Sciatic nerve (tissue), 2 donors: ENCODE data around the gene DNAAF2. TPM values are rescaled to one million over a fixed set of nuclear protein-coding genes. Genes with fewer than 3 reads are reported as not detected.
"Not testable (repeated sequence)": the region's sequence is repeated elsewhere in the genome, so short reads cannot be mapped to it uniquely, and the experiment has no call there.

Experiments used
- ATAC-seq: fragments of 200-7000 bp; cut with Tn5 transposase; one replicate; pipeline ENCODE4 v1.9.1; 2020; ENCODE audit warnings: mild to moderate bottlenecking, moderate library complexity
- DNase-seq: peaks from one replicate; pipeline ENCODE4 v3.0.0-alpha.2; 2020; ENCODE audit warnings: low spot score
- intact Hi-C: fragments of 100-400 bp; cut with DNase I; formaldehyde crosslinking; loops from one replicate; pipeline ENCODE4 v1.14.2; 2022
- total RNA-seq: library from RNA; stranded (reverse); fragmentation: NEBNext Ultra II Directional; extraction: Animal tissue kit (Norgen Biotek cat#: 25700); gene quantifications from one replicate; pipeline ENCODE4 v1.2.1, GENCODE V29; 2021
- donor health status: DM: no; HTN: no; CAD: no.
- donor health status: DM: no; HTN: no; CAD: no.

DNAAF2 gene, protein sequence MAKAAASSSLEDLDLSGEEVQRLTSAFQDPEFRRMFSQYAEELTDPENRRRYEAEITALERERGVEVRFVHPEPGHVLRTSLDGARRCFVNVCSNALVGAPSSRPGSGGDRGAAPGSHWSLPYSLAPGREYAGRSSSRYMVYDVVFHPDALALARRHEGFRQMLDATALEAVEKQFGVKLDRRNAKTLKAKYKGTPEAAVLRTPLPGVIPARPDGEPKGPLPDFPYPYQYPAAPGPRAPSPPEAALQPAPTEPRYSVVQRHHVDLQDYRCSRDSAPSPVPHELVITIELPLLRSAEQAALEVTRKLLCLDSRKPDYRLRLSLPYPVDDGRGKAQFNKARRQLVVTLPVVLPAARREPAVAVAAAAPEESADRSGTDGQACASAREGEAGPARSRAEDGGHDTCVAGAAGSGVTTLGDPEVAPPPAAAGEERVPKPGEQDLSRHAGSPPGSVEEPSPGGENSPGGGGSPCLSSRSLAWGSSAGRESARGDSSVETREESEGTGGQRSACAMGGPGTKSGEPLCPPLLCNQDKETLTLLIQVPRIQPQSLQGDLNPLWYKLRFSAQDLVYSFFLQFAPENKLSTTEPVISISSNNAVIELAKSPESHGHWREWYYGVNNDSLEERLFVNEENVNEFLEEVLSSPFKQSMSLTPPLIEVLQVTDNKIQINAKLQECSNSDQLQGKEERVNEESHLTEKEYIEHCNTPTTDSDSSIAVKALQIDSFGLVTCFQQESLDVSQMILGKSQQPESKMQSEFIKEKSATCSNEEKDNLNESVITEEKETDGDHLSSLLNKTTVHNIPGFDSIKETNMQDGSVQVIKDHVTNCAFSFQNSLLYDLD
- total RNA-seq, result 5.1 TPM

DNA sequence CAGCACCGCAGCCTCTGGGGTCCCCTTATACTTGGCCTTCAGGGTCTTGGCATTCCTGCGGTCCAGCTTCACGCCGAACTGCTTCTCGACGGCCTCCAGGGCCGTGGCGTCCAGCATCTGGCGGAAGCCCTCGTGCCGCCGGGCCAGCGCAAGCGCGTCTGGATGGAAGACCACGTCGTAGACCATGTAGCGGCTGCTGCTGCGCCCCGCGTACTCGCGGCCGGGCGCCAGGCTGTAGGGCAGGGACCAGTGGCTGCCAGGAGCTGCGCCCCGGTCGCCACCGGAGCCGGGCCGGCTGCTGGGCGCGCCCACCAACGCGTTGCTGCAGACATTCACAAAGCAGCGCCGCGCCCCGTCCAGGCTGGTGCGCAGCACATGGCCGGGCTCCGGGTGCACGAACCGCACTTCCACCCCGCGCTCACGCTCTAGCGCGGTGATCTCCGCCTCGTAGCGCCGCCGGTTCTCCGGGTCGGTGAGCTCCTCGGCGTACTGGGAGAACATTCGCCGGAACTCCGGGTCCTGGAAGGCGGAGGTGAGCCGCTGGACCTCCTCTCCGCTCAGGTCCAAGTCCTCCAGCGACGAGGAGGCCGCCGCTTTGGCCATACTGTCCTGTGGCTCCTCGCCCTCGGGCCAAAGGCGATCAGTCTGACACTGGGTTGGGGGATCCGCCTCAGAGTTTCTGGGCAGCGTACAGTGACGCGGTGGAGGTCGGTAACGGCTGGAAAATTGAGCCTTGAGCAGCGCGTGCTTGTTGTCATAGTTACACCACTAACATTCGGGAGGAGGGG is at the start of gene DNAAF2:
TSS of gene DNAAF2 (minus strand) at position 698 of the 788 bp plus-strand sequence. CDS start at position 603, 95 bp downstream.
- DNase-seq, result peak; percentile 72
- intact Hi-C loops, result loop anchor here (5.0 kb wide), 1 partner anchor 133 kb away; the partner anchor contains the start of gene KLHDC2
- peak; percentile 76 for ATAC-seq

DNA sequence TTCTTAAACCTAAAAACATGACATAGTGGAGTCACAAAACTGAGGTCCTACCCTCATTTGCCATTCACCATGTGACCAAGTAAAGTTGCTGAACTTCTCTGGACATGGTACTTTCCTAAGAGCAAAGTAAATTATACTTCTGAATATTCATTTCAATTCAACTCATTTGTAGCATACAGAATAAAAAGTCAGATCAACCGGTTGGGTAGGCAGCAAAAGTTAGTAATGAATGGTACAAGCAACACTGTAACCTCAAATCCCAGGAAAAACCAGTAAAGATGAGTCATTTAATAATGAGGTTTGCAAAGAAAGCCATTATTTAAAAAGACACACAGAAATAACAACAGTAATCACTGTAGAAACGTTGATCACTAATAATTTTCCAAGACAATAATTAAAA is 44.2 kb upstream of the DNAAF2 start:
- ATAC-seq (no peak), DNase-seq (no peak)
- intact Hi-C loops, result loop anchor here (5.0 kb wide), 1 partner anchor 162 kb away; no protein-coding TSS in a partner anchor

DNA sequence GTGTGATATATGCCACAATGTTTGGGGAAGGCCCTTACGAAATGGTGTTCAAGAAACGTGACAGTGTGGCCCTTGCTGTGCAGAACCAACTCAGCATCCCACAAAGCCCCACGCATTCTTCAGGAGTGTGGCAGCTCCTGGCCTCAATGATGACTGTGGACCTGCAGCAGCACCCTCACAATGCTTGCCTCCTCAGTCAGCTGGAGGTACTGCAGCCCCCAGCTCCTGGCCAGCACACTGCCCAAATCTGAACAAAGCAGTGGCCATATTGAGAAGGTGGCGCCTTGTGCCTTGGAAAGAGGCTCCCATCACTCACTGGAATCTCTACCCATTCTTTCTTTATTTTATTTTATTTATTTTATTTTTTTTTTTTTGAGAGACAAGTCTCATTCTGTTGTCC is 42.6 kb upstream of the DNAAF2 start:
- intact Hi-C loops, result loop anchor here (5.0 kb wide), 1 partner anchor 160 kb away; no protein-coding TSS in a partner anchor
- no peak for DNase-seq
- no peak for ATAC-seq

DNA sequence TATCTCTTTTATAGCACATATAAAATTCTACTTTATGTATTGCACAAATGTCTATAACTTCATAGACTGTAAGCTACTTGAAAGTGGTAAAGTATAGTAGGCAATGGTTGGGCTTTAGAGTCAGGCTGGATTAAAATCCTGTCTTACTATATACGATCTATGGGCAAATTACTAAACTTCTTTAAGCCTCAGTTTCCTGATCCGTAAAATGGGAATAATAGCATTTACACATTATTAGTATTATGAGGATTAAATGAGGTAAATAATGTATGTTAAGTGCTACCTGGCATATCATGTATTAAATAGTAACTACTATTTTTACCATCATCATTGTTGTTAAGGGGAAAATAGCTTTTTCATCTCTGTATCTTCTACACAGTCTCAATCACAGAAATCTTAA is 38.5 kb upstream of the DNAAF2 start:
- intact Hi-C loops, result no loop called here
- no peak for ATAC-seq
- no peak for DNase-seq

DNA sequence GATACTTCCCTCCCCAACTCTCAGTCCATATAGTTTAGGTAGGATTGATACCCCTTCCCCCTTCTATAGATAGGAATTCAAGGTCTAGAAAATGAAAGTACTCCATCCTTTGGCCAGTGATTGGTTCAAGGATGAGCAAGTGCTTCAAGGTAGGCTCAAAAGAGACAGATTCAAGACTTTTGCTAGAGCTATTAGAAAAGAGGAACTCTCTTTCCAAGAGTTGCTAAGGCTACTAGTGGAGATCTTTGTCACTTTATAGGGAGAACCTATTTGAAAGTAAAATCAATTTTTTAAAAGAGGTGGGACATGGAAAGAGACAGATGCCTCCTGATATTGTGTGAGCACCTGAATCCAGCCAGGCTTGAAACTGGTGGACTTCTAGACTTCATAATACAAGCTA is 35.4 kb upstream of the DNAAF2 start:
- ATAC-seq (no peak), DNase-seq (no peak)
- intact Hi-C loops, result no loop called here

DNA sequence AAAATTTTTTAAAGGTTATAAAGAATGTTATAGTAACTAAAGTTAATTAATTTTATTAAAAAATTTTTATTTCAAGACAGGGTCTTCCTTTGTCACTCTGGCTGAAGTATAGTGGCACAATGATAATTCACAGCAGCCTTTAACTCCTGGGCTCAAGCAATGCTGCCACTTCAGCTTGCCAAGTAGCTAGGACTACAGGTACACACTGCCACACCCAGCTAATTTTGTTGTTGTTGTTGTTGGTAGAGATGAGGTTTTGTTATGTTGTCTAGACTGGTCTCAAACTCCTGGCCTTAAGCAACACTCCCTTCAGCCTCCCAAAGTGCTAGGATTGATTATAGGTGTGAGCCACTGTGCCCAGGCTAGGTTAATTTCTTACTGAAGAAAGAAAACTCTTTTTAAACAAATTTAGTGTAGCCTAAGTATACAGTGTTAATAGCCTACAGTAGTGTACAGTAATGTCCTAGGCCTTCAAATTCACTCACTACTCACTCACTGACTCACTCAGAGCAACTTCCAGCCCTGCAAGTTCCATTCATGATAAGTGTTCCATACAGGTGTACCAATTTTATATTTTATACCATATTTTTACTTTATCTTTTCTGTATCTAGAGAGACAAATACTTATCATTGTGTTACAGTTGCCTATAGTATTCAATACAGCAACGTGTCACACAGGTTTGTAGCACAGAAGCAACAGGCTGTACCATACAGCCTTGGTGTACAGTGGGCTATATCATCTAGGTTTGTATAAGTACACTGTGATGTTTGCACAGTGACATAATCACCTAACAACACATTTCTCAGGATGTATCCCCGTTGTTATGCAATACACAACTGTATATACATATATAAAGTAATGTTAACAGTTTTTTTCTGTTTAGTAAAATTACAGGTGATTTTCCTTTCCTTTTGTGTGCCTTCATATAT is 24.7 kb upstream of the DNAAF2 start:
- ATAC-seq (no peak), DNase-seq (no peak)
- intact Hi-C loops, result no loop called here

DNA sequence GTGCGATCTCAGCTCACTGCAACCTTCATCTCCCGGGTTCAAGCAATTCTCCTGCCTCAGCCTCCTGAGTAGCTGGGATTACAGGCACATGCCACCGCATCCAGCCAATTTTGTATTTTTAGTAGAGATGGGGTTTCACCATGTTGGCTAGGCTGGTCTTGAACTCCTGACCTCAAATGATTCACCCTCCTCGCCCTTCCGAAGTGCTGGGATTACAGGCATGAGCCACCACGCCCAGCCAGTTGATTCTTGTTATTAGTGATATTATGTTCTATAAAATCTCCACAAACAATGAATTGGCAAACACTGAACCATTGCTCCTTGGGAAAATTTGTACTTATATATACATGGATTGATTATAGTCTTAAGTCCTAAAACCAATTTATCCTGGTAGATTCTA is 22.5 kb upstream of the DNAAF2 start:
- ATAC-seq, intact Hi-C loops, DNase-seq: not testable (repeated sequence)

DNA sequence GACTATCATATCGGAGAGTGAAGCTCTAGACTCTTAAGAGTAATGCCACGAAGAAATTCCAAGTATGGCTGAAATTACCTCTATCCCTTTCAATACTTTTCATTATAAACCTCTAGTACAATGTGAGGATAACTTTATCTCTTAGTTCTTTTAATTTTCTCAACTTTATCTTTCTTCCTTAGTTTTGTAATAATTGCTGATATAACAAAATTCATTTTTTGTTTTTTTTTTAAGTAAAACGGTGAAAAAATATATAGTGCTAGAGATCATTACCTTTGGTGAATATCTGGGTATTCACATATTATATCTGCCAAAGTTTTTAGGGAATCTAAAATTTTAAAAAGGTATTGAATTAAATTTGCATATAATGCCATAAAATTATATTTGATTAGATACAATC is 19.5 kb upstream of the DNAAF2 start:
- no peak for ATAC-seq
- intact Hi-C loops, result no loop called here
- no peak for DNase-seq

DNA sequence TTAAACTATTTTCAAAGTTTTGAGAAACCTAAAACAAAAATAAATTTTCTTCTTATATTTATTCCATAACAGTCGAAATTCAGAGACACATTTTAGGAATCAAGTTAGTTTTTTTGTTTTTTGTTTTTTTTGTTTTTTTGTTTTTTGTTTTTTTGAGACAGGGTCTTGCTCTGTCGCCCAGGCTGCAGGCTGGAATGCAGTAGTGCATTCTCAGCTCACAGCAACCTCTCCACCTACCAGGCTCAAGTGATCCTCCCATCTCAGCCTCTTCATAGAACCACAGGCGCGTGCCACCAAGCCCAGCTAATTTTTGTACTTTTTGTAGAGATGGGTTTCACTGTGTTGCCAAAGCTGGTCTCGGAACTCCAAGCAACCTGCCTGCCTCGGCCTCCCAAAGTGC is 18.5 kb upstream of the DNAAF2 start:
- DNase-seq (no peak), ATAC-seq (no peak)
- intact Hi-C loops, result no loop called here

DNA sequence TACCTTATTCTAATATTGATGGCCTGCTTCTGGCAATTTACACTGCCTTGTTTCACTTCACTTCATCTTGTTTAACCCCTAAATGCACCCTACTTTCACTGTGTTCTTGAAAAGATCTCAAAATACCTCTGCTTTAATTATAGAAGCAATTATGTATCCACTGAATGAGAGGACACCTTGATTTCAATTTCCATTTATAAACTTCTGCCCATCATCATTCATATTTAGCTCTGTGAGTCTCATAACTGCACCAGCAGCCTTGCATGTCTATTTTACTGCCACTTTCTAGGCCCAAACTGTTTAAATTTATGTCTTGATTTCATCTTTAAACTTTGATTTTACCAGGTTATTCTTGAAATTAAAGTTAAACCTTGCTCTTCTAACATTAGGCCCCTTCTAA is 7.1 kb upstream of the DNAAF2 start:
- intact Hi-C loops, result no loop called here
- no peak for DNase-seq
- ATAC-seq, result no peak

DNA sequence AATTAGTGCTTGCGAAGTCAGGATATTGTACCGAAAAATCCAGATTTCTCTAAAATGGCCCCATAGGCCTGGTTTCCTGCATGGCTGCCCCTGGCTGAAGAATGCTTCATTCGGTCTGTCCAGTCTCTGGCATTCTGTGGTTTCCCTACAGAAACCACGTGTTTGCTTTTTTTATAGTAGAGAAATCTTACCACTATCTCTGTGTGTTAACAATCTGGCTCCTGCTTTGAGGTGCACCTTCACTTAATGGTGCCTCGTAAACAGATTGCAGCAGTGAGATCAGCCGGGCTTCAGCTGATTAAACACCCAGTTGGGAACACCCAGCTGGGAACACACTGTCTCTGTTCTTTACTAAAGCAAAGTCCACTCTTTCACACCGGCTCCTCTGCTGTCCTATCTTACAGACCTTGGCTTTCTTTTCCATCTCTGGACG is 6.7 kb upstream of the DNAAF2 start:
- DNase-seq (no peak), ATAC-seq (peak; percentile 84)
- intact Hi-C loops, result no loop called here

DNA sequence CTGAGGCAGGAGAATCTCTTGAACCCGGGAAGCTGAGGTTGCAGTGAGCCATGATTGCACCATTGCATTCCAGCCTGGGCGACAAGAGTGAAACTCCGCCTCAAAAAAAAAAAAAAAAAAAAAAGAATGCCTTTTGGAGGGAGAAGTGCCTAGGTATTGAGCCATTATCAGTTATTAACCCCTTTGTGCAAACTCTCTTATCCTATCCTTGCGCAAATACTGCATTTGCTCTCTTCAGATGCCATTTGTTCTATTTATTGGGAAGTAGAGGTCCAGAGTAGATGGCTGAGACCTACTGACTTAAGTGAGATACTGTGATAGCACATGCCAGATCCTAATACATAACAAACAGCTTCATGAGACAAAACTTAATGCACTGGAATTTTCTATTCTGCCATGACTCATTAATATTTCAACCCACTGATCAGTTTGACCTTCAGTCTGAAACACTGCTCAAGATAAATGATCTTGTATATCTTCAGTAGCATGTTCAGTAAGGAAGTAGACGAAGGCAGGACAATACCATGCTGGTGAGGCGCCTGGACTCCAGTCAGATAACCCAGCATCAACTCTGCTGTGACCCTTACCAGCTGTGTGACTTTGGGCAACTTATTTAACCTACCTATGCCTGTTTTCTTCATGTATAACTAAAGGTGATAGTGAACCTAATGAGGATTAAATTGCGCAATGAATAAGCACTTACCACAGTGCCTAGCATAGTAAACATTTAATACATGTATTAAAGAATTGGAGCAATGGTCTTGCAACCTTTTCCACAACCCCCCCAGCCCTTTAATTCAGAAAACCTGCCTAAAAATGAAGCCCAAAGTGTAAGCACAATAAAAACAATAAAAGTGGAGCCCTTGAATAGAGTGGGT is 5.7 kb upstream of the DNAAF2 start:
- intact Hi-C loops, result no loop called here
- ATAC-seq (no peak), DNase-seq (no peak)

DNA sequence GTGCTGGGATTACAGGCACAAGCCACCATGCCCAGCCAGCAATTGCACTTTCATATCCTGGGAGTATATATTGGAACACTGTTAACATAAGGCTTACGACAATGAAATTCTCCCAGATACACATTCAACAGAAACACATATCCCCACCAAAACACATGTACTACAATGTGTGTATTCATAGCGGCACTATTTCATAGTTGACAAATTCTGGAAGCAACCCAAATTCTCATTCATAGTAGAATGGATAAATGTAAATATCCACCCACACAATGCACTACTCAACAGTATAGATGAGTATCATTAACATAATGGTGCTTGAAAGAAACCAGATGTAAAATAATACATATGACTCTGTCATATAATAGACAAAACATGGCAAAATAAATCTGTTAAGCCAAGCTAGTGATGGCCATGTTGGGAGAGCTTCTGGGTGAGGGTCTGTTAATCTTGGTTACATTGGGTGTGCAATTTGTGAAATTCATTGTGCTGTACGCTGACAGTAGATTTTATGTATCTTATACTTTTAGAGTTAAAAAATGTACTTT is 2.6 kb upstream of the DNAAF2 start:
- ATAC-seq (no peak), DNase-seq (no peak)
- intact Hi-C loops, result no loop called here

DNA sequence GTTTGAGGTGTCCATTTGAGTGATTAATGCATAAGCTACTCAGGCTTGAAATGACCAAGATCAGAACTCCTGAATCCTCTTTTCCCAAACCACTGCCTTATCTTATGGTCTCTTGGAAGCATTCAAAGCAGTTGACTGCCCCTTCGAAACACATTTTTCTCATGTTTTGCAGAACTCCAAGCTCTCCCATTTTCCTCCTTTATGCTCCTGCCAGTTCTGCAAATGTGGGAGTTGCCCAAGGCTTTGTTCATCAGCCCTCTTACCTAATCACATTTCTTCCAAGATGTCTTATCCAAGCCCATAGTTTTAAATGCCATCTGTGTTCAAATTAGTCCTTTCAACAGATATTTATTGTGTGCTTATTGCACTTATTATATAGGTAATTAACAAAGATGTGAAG is 1.8 kb upstream of the DNAAF2 start:
- no peak for ATAC-seq
- DNase-seq, result no peak
- intact Hi-C loops, result no loop called here

DNA sequence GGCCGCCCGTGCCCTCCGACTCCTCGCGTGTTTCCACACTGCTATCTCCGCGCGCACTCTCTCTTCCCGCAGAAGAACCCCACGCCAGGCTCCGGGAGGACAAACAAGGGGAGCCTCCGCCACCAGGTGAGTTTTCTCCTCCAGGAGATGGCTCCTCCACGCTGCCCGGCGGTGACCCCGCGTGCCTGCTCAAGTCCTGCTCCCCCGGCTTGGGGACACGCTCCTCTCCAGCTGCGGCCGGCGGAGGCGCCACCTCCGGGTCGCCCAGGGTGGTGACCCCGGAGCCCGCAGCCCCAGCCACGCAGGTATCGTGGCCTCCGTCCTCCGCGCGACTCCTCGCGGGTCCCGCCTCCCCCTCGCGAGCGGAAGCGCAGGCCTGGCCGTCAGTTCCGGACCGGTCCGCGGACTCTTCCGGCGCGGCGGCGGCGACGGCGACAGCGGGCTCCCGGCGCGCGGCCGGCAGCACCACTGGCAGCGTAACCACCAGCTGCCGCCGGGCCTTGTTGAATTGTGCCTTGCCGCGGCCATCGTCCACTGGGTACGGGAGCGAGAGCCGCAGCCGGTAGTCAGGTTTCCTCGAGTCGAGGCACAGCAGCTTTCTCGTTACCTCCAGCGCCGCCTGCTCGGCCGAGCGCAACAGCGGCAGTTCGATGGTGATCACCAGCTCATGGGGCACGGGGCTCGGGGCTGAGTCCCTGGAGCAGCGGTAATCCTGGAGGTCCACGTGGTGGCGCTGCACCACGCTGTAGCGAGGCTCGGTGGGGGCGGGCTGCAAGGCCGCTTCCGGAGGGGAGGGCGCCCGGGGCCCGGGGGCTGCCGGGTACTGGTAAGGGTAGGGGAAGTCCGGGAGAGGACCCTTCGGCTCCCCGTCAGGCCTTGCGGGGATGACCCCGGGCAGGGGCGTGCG is 1.2 kb downstream of the DNAAF2 start:
- peak; percentile 95 for ATAC-seq
- DNase-seq, result peak; percentile 96
- intact Hi-C loops, result loop anchor here (5.0 kb wide), 1 partner anchor 133 kb away; the partner anchor contains the start of gene KLHDC2
